SIG-M5 treated with dmso at 0.1 percent for 504 hours (cell line): ENCODE data around the gene B3GALT4.
"Not testable (repeated sequence)": the region's sequence is repeated elsewhere in the genome, so short reads cannot be mapped to it uniquely, and the experiment has no call there.

Experiments
- DNase-seq: peaks from one replicate; lab custom pipeline; 2025; ENCODE audit not compliant: unreplicated experiment; lab: John Stamatoyannopoulos, UW

Gene B3GALT4

GRCh38 chr6:33276864-33277662 is at the start of gene B3GALT4:
B3GALT4 (plus strand) TSS chr6:33277123; CDS start chr6:33277420, 297 bp downstream.
- DNase-seq, result peak; percentile 83

GRCh38 chr6:33235221-33235634 is 41.7 kb upstream of the B3GALT4 start:
- DNase-seq, result no peak

GRCh38 chr6:33236328-33236727 is 40.6 kb upstream of the B3GALT4 start:
- no peak for DNase-seq

GRCh38 chr6:33236852-33237251 is 40.1 kb upstream of the B3GALT4 start:
- DNase-seq, result no peak

- no peak for DNase-seq
Observed at GRCh38 chr6:33237741-33238140, 39.2 kb upstream of the B3GALT4 start.

GRCh38 chr6:33241968-33242367 is 35.0 kb upstream of the B3GALT4 start:
- no peak for DNase-seq

- no peak for DNase-seq
Observed at GRCh38 chr6:33243476-33243875, 33.4 kb upstream of the B3GALT4 start.

GRCh38 chr6:33247977-33248642 is 28.8 kb upstream of the B3GALT4 start:
- peak; percentile 80 for DNase-seq

GRCh38 chr6:33248643-33248931 is 28.3 kb upstream of the B3GALT4 start:
- peak; percentile 69 for DNase-seq

- DNase-seq, result peak; percentile 99
Observed at GRCh38 chr6:33248932-33249731, 27.8 kb upstream of the B3GALT4 start.

GRCh38 chr6:33249732-33250630 is 26.9 kb upstream of the B3GALT4 start:
- DNase-seq, result no peak

- DNase-seq, result no peak
Observed at GRCh38 chr6:33250731-33251130, 26.2 kb upstream of the B3GALT4 start.

- no peak for DNase-seq
Observed at GRCh38 chr6:33251395-33252012, 25.4 kb upstream of the B3GALT4 start.

- no peak for DNase-seq
Observed at GRCh38 chr6:33252759-33253158, 24.2 kb upstream of the B3GALT4 start.

- no peak for DNase-seq
Observed at GRCh38 chr6:33254591-33254990, 22.3 kb upstream of the B3GALT4 start.

- no peak for DNase-seq
Observed at GRCh38 chr6:33259032-33259431, 17.9 kb upstream of the B3GALT4 start.

- not testable (repeated sequence) for DNase-seq
Observed at GRCh38 chr6:33262490-33262889, 14.4 kb upstream of the B3GALT4 start.

- DNase-seq, result no peak
Observed at GRCh38 chr6:33264015-33264414, 12.9 kb upstream of the B3GALT4 start.

- no peak for DNase-seq
Observed at GRCh38 chr6:33271117-33271467, 5.8 kb upstream of the B3GALT4 start.

GRCh38 chr6:33271468-33272274 is 5.3 kb upstream of the B3GALT4 start, which contains the start of the genes RPS18 and VPS52:
RPS18 (plus strand) TSS chr6:33272075; CDS start chr6:33272120, 45 bp downstream.
VPS52 (minus strand) TSS chr6:33271876; CDS start chr6:33271675, 201 bp downstream.
- peak; percentile 99 for DNase-seq
